NK-92 (cell line): ENCODE results near the gene RRP1B.

ENCODE experiments used
- DNase-seq: peaks from one replicate; lab custom pipeline; 2025; ENCODE audit not compliant: unreplicated experiment; lab: John Stamatoyannopoulos, UW

RRP1B gene

GRCh38 chr21:43739621-43740435, 80.5 kb downstream of the RRP1B start:
- no peak for DNase-seq

- no peak for DNase-seq
These were observed 81.3 kb downstream of the RRP1B start for GRCh38 chr21:43740497-43741156.

GRCh38 chr21:43741423-43742096, 82.2 kb downstream of the RRP1B start:
- no peak for DNase-seq

- no peak for DNase-seq
These were observed 84.6 kb downstream of the RRP1B start for GRCh38 chr21:43743947-43744346.

- no peak for DNase-seq
These were observed 85.4 kb downstream of the RRP1B start for GRCh38 chr21:43744725-43745124.
